ENCODE data around the gene HTR3C. TPM values are rescaled to one million over a fixed set of nuclear protein-coding genes. Genes with fewer than 3 reads are reported as not detected.

Gene HTR3C
- total and polyA plus RNA-seq, 3 donors from 2014 or later: 0.31 TPM; not detected in 2

DNA sequence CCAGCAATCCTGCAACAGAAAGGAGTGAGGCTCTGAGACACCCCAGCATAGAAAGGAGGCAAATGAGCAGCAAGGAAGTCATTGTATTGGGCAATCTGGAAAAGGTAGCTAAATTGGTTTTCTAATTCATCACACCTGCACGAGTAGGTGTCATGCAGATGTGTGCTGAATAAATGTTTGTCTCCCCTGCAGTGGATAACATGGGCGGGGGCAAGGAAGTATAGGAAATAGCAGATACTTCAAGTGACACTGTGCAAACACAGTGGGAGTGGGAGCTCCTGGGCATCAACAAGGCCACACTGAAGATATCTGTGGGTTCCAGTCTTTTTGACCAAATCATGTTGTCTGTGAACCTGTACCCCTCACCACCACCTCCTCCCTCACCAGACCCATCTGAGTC is 29.6 kb downstream of the HTR3C start:
- H3K4me3 ChIP-seq: no peak overlapping the region
- WGBS, 2 donors: 78 to 80% methylated on average over 2 of the region's 2 CpGs

GRCh38 chr3:184085389-184085852 is 32.6 kb downstream of the HTR3C start:
- 59 to 63% methylated on average over 3 of the region's 3 CpGs for WGBS, 2 donors
- Histone ChIP-seq H3K9me3 (no peaks in the 10 kb centered on the region), H3K27me3 (no peaks in the 10 kb centered on the region), H3K27ac (no peak overlapping the region), H3K4me3 (no peak overlapping the region), H3K4me1 (no peaks in the 10 kb centered on the region), H3K36me3 (ENCODE audit: low read depth, missing control alignments) (no peaks in the 10 kb centered on the region)
- intact Hi-C loops (cut with DNase I; ENCODE audit: low total_unique reads): no loop called here
- no peak for DNase-seq
- TF ChIP-seq POLR2A (IDR thresholded peaks at IDR 0.05) (no peak), CTCF (IDR thresholded peaks at IDR 0.05) (no peak)

More for the DNA sequence above, 29.6 kb downstream of the HTR3C start:
- no peaks in the 10 kb centered on the region for H3K36me3 ChIP-seq (ENCODE audit: low read depth, missing control alignments)
- H3K27me3 ChIP-seq: no peaks in the 10 kb centered on the region
- H3K9me3 ChIP-seq: no peaks in the 10 kb centered on the region
- no peak overlapping the region for H3K27ac ChIP-seq
- intact Hi-C loops (cut with DNase I; ENCODE audit: low total_unique reads): no loop called here
- H3K4me1 ChIP-seq: no peaks in the 10 kb centered on the region
- DNase-seq: no peak
- no peak for TF ChIP-seq POLR2A (IDR thresholded peaks at IDR 0.05)
- TF ChIP-seq CTCF (IDR thresholded peaks at IDR 0.05): no peak

GRCh38 chr3:184092199-184092598 is 39.4 kb downstream of the HTR3C start:
- TF ChIP-seq CTCF (IDR thresholded peaks at IDR 0.05) (no peak), POLR2A (IDR thresholded peaks at IDR 0.05) (no peak)
- no peak for DNase-seq
- Histone ChIP-seq H3K9me3 (no peaks in the 10 kb centered on the region), H3K36me3 (ENCODE audit: low read depth, missing control alignments) (no peaks in the 10 kb centered on the region), H3K4me3 (no peak overlapping the region), H3K27me3 (no peaks in the 10 kb centered on the region), H3K4me1 (no peaks in the 10 kb centered on the region), H3K27ac (no peak overlapping the region)
- intact Hi-C loops (cut with DNase I; ENCODE audit: low total_unique reads): no loop called here
- 92 to 93% methylated on average over 3 of the region's 3 CpGs for WGBS, 2 donors

GRCh38 chr3:184096811-184097383 is 44.0 kb downstream of the HTR3C start, which contains the start of gene HTR3E:
Gene HTR3E (plus strand): TSS chr3:184097064. CDS start chr3:184097530, 466 bp downstream.
- H3K27ac ChIP-seq: no peak within 1 kb of the TSS
- no peaks in the 10 kb centered on the region for H3K27me3 ChIP-seq
- intact Hi-C loops (cut with DNase I; ENCODE audit: low total_unique reads): no loop called here
- H3K4me1 ChIP-seq: no peaks in the 10 kb centered on the region
- H3K9me3 ChIP-seq: no peaks in the 10 kb centered on the region
- no peaks in the 10 kb centered on the region for H3K36me3 ChIP-seq (ENCODE audit: low read depth, missing control alignments)
- H3K4me3 ChIP-seq: no peak within 1 kb of the TSS
- WGBS, 2 donors: 83 to 87% methylated on average over 7 of the region's 7 CpGs
- no peak for TF ChIP-seq CTCF (IDR thresholded peaks at IDR 0.05)
- TF ChIP-seq POLR2A (IDR thresholded peaks at IDR 0.05): no peak
- no peak for DNase-seq

DNA sequence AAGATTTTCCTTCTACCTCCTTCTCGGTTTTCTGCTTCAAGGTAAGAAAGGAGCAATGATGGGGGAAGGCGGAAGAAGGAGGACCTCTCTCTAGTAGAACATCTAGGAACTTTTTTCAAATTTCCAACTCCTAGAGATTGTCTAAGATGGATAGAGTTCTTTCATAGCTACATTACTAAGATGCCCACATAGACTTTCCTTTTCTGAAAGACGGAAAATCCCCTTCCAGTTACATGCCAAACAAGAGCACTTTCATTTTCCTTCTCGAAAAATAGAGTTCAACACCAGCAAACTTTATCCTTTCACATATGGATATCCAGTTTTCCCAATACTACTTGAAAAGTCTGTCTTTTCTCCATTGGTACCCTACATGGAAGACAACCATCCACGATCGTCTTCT is 44.7 kb downstream of the HTR3C start:
- 91 to 95% methylated on average over 6 of the region's 6 CpGs for WGBS, 2 donors
- Histone ChIP-seq H3K27me3 (no peaks in the 10 kb centered on the region), H3K4me1 (no peaks in the 10 kb centered on the region), H3K36me3 (ENCODE audit: low read depth, missing control alignments) (no peaks in the 10 kb centered on the region), H3K9me3 (no peaks in the 10 kb centered on the region), H3K27ac (no peak overlapping the region), H3K4me3 (no peak overlapping the region)
- DNase-seq: no peak
- intact Hi-C loops (cut with DNase I; ENCODE audit: low total_unique reads): no loop called here
- TF ChIP-seq CTCF (IDR thresholded peaks at IDR 0.05) (no peak), POLR2A (IDR thresholded peaks at IDR 0.05) (no peak)
